Endothelial cell of umbilical vein (primary cell): ENCODE data around the gene PELI2. TPM values are rescaled to one million over a fixed set of nuclear protein-coding genes. Genes with fewer than 3 reads are reported as not detected.

ENCODE experiments used
- BruUV-seq: library from RNA; stranded (reverse); fragments of 400-500 nt; replicated peaks from 2 replicates; lab custom pipeline; 2021; lab: Mats Ljungman, UMichigan
- CTCF ChIA-PET: fragments of 300-600, 350-600 bp; sonication (Branson Sonifier 250); formaldehyde crosslinking; loops from one replicate; lab custom pipeline; 2021; ENCODE audit warnings: antibody characterized with exemption, inconsistent platforms; lab: Charles Lee
- POLR2A ChIA-PET: fragments of 300-600, 350-600 bp; sonication (Branson Sonifier 250); formaldehyde crosslinking; loops from one replicate; lab custom pipeline; 2021; ENCODE audit warnings: antibody characterized with exemption, inconsistent platforms; lab: Charles Lee
- DNase-seq: peaks from one replicate; pipeline ENCODE4 v3.0.0-alpha.2; 2011; ENCODE audit warnings: low read depth, low spot score
- FAIRE-seq: peaks from 2 replicates; lab custom pipeline; 2011; peaks lifted over from hg19 to GRCh38; lab: Jason Lieb, UNC
- H2AFZ ChIP-seq: 2 replicates; pipeline ENCODE4 v1.6.0; 2012; ENCODE audit warnings: low read depth, low read length, control low read depth, inconsistent platforms
- H3K27ac ChIP-seq: 2 replicates; pipeline ENCODE4 v1.5.1; 2011; ENCODE audit warnings: low read depth, mild to moderate bottlenecking, control low read depth, low read length, moderate library complexity; ENCODE audit not compliant: insufficient read depth
- H3K27me3 ChIP-seq, 2 experiments: 2 replicates each; pipeline versions ENCODE4 v1.6.0 to v1.6.1; 2011; ENCODE audit warnings: low read length in 2 of 2, mixed read lengths in 1 of 2; ENCODE audit not compliant: control insufficient read depth in 2 of 2, insufficient read depth in 2 of 2
- H3K36me3 ChIP-seq, 2 experiments: 2 replicates in 1 of 2; 3 replicates in 1 of 2; pipeline ENCODE4 v1.5.1; 2011; ENCODE audit warnings: low read length in 2 of 2, mild to moderate bottlenecking in 1 of 2, moderate library complexity in 1 of 2; ENCODE audit not compliant: control insufficient read depth in 2 of 2, insufficient read depth in 2 of 2; ENCODE audit errors: extremely low read depth in 1 of 2
- H3K4me1 ChIP-seq: 3 replicates; pipeline ENCODE4 v1.5.1; 2011; ENCODE audit warnings: mild to moderate bottlenecking, low read length; ENCODE audit not compliant: control insufficient read depth, insufficient read depth; ENCODE audit errors: extremely low read depth
- H3K4me2 ChIP-seq: 2 replicates; pipeline ENCODE4 v1.6.1; 2011; ENCODE audit warnings: low read length, control low read depth, mixed read lengths; ENCODE audit not compliant: insufficient read depth
- H3K4me3 ChIP-seq, 3 experiments: fragments of 200-600 bp in 1 of 3; sonication (generic), shearing (Covaris generic) in 1 of 3; replicated peaks in 1 of 3; 2 replicates each; pipeline ENCODE4 v1.5.1; 2011 to 2016; ENCODE audit warnings: control low read depth in 3 of 3, low read length in 3 of 3, mild to moderate bottlenecking in 2 of 3, inconsistent platforms in 1 of 3, low read depth in 1 of 3, moderate library complexity in 1 of 3; ENCODE audit not compliant: insufficient read depth in 1 of 3
- H3K79me2 ChIP-seq: 2 replicates; pipeline ENCODE4 v1.6.0; 2012; ENCODE audit warnings: low read length, inconsistent platforms; ENCODE audit not compliant: control insufficient read depth, insufficient read depth
- H3K9ac ChIP-seq: replicated peaks from 2 replicates; pipeline ENCODE3; 2011; ENCODE audit warnings: low read length, control low read depth; ENCODE audit not compliant: insufficient read depth; ENCODE audit errors: extremely low read depth
- H3K9me1 ChIP-seq: replicated peaks from 3 replicates; pipeline ENCODE4 v1.6.0; 2011; ENCODE audit warnings: mild to moderate bottlenecking, low read length; ENCODE audit not compliant: control insufficient read depth, insufficient read depth; ENCODE audit errors: extremely low read depth
- H3K9me3 ChIP-seq: replicated peaks from 2 replicates; pipeline ENCODE4 v1.5.1; 2012; ENCODE audit warnings: low read length, inconsistent platforms; ENCODE audit not compliant: control insufficient read depth, insufficient read depth
- H4K20me1 ChIP-seq: replicated peaks from 2 replicates; pipeline ENCODE3; 2011; ENCODE audit warnings: mild to moderate bottlenecking, low read length; ENCODE audit not compliant: control insufficient read depth, insufficient read depth; ENCODE audit errors: extremely low read depth
- CTCF ChIP-seq, 2 donors: IDR thresholded peaks; 1 replicate in 1 of 2; 2 replicates in 1 of 2; pipeline ENCODE4 v1.5.1; 2011; ENCODE audit warnings: low read length in 2 of 2, mild to moderate bottlenecking in 2 of 2, moderate library complexity in 2 of 2, control low read depth in 1 of 2, inconsistent platforms in 1 of 2, low read depth in 1 of 2; ENCODE audit not compliant: insufficient read depth in 1 of 2; ENCODE audit errors: extremely low read depth in 1 of 2
- EZH2 ChIP-seq: IDR thresholded peaks from 2 replicates; pipeline ENCODE4 v1.6.1; 2012; ENCODE audit warnings: borderline replicate concordance, low read depth, mild to moderate bottlenecking, moderate library complexity, low read length, inconsistent platforms; ENCODE audit not compliant: severe bottlenecking
- FOS ChIP-seq: IDR thresholded peaks from 2 replicates; pipeline ENCODE4 v1.6.1; 2011; ENCODE audit warnings: mild to moderate bottlenecking, low read length, moderate library complexity, borderline replicate concordance; ENCODE audit not compliant: insufficient read depth
- GATA2 ChIP-seq: IDR thresholded peaks from 2 replicates; pipeline ENCODE4 v1.7.0; 2011; ENCODE audit warnings: low read depth, mild to moderate bottlenecking, moderate library complexity, mixed read lengths, low read length; ENCODE audit not compliant: insufficient read length, insufficient read depth
- JUN ChIP-seq: IDR thresholded peaks from 2 replicates; pipeline ENCODE4 v1.6.1; 2011; ENCODE audit warnings: borderline replicate concordance, low read depth; ENCODE audit not compliant: insufficient read length, insufficient read depth
- MAX ChIP-seq: IDR thresholded peaks from 2 replicates; pipeline ENCODE4 v1.6.1; 2011; ENCODE audit not compliant: insufficient read depth, insufficient read length
- MYC ChIP-seq: IDR thresholded peaks from one replicate; pipeline ENCODE4 v1.6.1; 2011; ENCODE audit warnings: mild to moderate bottlenecking, low read depth, low read length
- POLR2A ChIP-seq: IDR thresholded peaks from 2 replicates; pipeline ENCODE4 v1.6.1; 2012; ENCODE audit warnings: low read depth, mild to moderate bottlenecking, control low read depth, low read length
- POLR2AphosphoS5 ChIP-seq: IDR thresholded peaks from 2 replicates; pipeline ENCODE4 v1.6.1; 2012; ENCODE audit warnings: low read depth, mild to moderate bottlenecking, control low read depth, low read length, moderate library complexity; ENCODE audit not compliant: insufficient read depth
- dilution Hi-C: fragments of 300-500 bp; cut with MboI; formaldehyde crosslinking; loops from one replicate; pipeline ENCODE4 v1.15.0; 2019; ENCODE audit warnings: low sequenced_read_pairs; ENCODE audit not compliant: extremely low pct_ligation_motif_present
- intact Hi-C: fragments of 100-400 bp; cut with micrococcal nuclease; formaldehyde crosslinking; loops from one replicate; pipeline ENCODE4 v1.10.0; 2022
- polyA plus RNA-seq, 4 experiments: library from polyadenylated mRNA; depleted of rRNA in 3 of 4; stranded (reverse) in 3 of 4; unstranded in 1 of 4; fragments of >200 nt; gene quantifications; 2 replicates each; pipeline versions ENCODE4 v1.2.1 to v1.2.3, GENCODE V29; 2011 to 2012; ENCODE audit warnings: missing spikeins in 1 of 4
- total RNA-seq: library from RNA; stranded (reverse); gene quantifications from 2 replicates; pipeline ENCODE4 v1.2.3, GENCODE V29; 2021

PELI2 gene
- total and polyA plus RNA-seq, 2 donors (not counting 3 experiments of a cell fraction or from before 2014, with no cell fraction given), result 11.5 to 13.0 TPM

- intact Hi-C loops, result no loop called here
- Histone ChIP-seq H3K9me1 (no peaks in the 10 kb centered on the region), H3K4me2 (no peak overlapping the region), H3K4me3 (no peak overlapping the region), H2AFZ (no peak overlapping the region), H3K4me1 (peaks cover 10% of the 10 kb centered on the region), H4K20me1 (no peaks in the 10 kb centered on the region), H3K27ac (no peak overlapping the region), H3K79me2 (no peaks in the 10 kb centered on the region), H3K9me3 (no peaks in the 10 kb centered on the region), H3K27me3 (no peaks in the 10 kb centered on the region), H3K9ac (no peak overlapping the region), H3K36me3 (no peaks in the 10 kb centered on the region)
- DNase-seq, result peak; percentile 50
- TSS peak; percentile 76 for BruUV-seq
- FAIRE-seq, result peak; percentile 65
- ChIA-PET CTCF (interaction anchor here (1.5 to 2.0 kb wide), 2 partner anchors 32 to 123 kb away, joined by 4 read pairs; no protein-coding TSS in a partner anchor), POLR2A (no interaction called here)
- TF ChIP-seq MYC (no peak), POLR2AphosphoS5 (no peak), FOS (no peak), EZH2 (no peak), GATA2 (no peak), POLR2A (no peak), CTCF (IDR thresholded peaks at IDR 0.05; ENCODE audit: extremely low read depth in 1 of 2, insufficient read depth in 1 of 2, low read depth in 1 of 2, low read length in 2 of 2) (no peak), JUN (no peak), MAX (no peak)
- dilution Hi-C loops, result no loop called here
Observed at GRCh38 chr14:56216626-56217379, 98.6 kb downstream of the PELI2 start.
